Measurements from ENCODE around the gene EIPR1. TPM values are rescaled to one million over a fixed set of nuclear protein-coding genes. Genes with fewer than 3 reads are reported as not detected.

EIPR1 gene
- total RNA-seq, 1 experiment from 2014 or later, result 27.8 TPM

DNA sequence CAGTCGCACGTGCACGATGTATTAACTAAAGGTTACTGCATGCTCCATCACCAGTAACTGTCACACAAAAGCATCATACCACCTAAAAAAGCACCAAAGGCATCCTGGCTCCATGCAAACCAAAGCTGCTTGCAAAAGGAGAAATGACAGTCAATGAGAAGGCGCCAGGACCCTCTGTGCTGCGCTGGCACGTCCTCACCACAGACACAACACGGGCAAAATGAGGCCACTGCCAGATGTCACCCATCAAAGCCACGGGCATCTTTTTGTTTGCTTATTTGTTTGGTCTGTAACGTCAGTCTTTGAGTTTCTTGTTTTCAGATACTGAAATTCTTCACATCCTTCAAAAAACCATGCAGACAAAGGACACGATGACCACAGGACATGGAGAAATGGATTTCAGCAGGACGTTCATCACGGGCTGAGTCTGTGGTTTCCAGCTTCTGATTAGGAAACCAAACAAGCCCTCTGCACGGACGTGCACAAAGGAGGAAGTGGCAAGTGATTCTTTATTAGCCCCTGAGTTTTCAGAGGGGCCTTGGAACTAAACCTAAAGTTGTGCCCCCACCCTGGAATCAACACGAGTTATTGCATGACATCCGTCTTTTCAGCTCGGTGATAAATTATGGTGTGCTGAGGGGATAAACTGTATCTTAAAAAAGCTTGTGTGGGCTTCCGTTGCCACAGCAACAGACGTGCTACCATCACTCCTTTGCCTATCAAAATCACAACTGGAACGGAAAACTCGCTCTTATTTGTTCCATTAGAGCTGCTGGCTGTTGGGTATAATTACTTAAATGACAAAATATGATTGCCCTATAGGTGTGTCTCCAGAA, 181.8 kb downstream of the EIPR1 start:
- Histone ChIP-seq H3K56ac (ENCODE audit: insufficient read length, low read depth, low read length) (no peak overlapping the region), H4K8ac (replicated peaks; ENCODE audit: insufficient read length, low read depth, low read length) (no peak overlapping the region), H4K20me1 (ENCODE audit: control insufficient read depth, insufficient read depth, insufficient read length) (no peaks in the 10 kb centered on the region), H3K14ac (ENCODE audit: insufficient read depth, low read length) (no peak overlapping the region), H3T11ph (ENCODE audit: low read length) (no peak overlapping the region), H3K4me1 (ENCODE audit: insufficient read depth, low read length) (0 out of 2 replicates have a peak, but pooled peaks cover 3% of the 10 kb centered on the region), H4K91ac (ENCODE audit: insufficient read length, low read depth, low read length) (no peak overlapping the region), H3K23me2 (ENCODE audit: insufficient read length, low read depth, low read length, poor library complexity, severe bottlenecking) (no peaks in the 10 kb centered on the region), H2AFZ (ENCODE audit: low read length) (no peak overlapping the region), H3K23ac (ENCODE audit: insufficient read length, low read depth, low read length) (no peak overlapping the region), H2AK5ac (ENCODE audit: insufficient read length, low read length) (no peak overlapping the region), H3K18ac (ENCODE audit: insufficient read length, low read depth, low read length) (no peak overlapping the region), H2BK120ac (ENCODE audit: low read depth, low read length, poor library complexity, severe bottlenecking) (no peak overlapping the region), H2BK20ac (ENCODE audit: low read depth, low read length, poor library complexity, severe bottlenecking) (no peak overlapping the region), H3K4me2 (ENCODE audit: insufficient read depth, insufficient read length, low read length) (no peak overlapping the region), H2BK15ac (ENCODE audit: low read depth, low read length) (no peak overlapping the region), H3K9ac (ENCODE audit: extremely low read depth, insufficient read length, low read length) (no peak overlapping the region), H3K27me3 (ENCODE audit: insufficient read depth, low read length) (no peaks in the 10 kb centered on the region), H4K5ac (ENCODE audit: insufficient read length, low read depth, low read length) (no peak overlapping the region), H3K79me2 (ENCODE audit: insufficient read depth, low read length) (no peaks in the 10 kb centered on the region), H3K79me1 (ENCODE audit: insufficient read depth, low read depth, low read length, poor library complexity, severe bottlenecking) (no peaks in the 10 kb centered on the region), H3K27ac (ENCODE audit: insufficient read length, low read depth, low read length) (no peak overlapping the region), H2BK12ac (ENCODE audit: insufficient read length, low read depth, low read length) (no peak overlapping the region), H3K4ac (ENCODE audit: low read depth, low read length) (no peak overlapping the region), H2BK5ac (ENCODE audit: insufficient read length, low read length) (no peak overlapping the region), H3K9me3 (ENCODE audit: control insufficient read depth, low read depth, low read length) (no peaks in the 10 kb centered on the region)
- no peak for DNase-seq
- TF ChIP-seq, protein P1, sequence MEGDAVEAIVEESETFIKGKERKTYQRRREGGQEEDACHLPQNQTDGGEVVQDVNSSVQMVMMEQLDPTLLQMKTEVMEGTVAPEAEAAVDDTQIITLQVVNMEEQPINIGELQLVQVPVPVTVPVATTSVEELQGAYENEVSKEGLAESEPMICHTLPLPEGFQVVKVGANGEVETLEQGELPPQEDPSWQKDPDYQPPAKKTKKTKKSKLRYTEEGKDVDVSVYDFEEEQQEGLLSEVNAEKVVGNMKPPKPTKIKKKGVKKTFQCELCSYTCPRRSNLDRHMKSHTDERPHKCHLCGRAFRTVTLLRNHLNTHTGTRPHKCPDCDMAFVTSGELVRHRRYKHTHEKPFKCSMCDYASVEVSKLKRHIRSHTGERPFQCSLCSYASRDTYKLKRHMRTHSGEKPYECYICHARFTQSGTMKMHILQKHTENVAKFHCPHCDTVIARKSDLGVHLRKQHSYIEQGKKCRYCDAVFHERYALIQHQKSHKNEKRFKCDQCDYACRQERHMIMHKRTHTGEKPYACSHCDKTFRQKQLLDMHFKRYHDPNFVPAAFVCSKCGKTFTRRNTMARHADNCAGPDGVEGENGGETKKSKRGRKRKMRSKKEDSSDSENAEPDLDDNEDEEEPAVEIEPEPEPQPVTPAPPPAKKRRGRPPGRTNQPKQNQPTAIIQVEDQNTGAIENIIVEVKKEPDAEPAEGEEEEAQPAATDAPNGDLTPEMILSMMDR (conservative IDR thresholded peaks at IDR 0.05), result no peak
- peaks cover 22 to 40% (median 33%) of the 10 kb centered on the region in 3 experiments for H3K36me3 Mint-ChIP-seq (ENCODE audit: insufficient read depth in 1 of 3, low read depth in 3 of 3)
- H3K27me3 Mint-ChIP-seq (ENCODE audit: low read depth), result no peaks in the 10 kb centered on the region
- no peak overlapping the region for H3K4me3 Mint-ChIP-seq
- no peak overlapping the region for H3K27ac Mint-ChIP-seq
- no CpG with 5 or more reads among the region's 21 CpGs for WGBS (ENCODE audit: extremely low coverage, insufficient read length, low lambda C conversion rate)
- peaks cover 31 to 36% of the 10 kb centered on the region in 2 experiments for H3K4me1 Mint-ChIP-seq
- peaks cover 14% of the 10 kb centered on the region in 2 experiments for H3K9me3 Mint-ChIP-seq
